Stimulated activated CD4-positive, alpha-beta T cell treated with anti-CD3 and anti-CD28 coated beads, Interleukin-12 subunit alpha, Interleukin-12 subunit beta, amount 100 ng/mL, for 24 hours (primary cell): ENCODE measurements around the gene CRIM1.

Experiments
- DNase-seq, 2 experiments: peaks; one replicate each; pipeline ENCODE4 v3.0.0-alpha.2; 2020; ENCODE audit warnings: low read depth in 2 of 2

The CRIM1 gene

GRCh38 chr2:36455011-36455410 is 99.4 kb downstream of the CRIM1 start:
- no peak for DNase-seq

DNA sequence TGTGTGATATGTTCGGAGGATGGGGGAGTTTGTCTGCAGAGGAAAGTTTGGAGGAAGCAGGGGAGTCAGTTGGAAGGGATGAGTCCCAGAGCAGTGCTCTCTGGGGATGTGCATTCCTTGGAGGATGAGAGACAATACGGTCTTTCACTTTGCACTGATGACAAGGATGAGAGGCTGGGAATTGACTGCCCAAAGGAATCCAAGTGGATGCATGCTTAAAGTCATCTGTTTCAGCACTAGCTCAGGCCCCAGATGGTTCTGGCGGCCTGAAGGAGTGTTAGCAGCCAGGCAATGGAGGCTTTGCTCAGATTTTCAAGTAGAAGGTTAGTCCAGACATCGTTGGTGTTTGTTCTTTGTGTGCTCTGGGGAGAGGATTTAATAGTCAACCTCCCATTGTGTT is 100.2 kb downstream of the CRIM1 start:
- no peak for DNase-seq

DNA sequence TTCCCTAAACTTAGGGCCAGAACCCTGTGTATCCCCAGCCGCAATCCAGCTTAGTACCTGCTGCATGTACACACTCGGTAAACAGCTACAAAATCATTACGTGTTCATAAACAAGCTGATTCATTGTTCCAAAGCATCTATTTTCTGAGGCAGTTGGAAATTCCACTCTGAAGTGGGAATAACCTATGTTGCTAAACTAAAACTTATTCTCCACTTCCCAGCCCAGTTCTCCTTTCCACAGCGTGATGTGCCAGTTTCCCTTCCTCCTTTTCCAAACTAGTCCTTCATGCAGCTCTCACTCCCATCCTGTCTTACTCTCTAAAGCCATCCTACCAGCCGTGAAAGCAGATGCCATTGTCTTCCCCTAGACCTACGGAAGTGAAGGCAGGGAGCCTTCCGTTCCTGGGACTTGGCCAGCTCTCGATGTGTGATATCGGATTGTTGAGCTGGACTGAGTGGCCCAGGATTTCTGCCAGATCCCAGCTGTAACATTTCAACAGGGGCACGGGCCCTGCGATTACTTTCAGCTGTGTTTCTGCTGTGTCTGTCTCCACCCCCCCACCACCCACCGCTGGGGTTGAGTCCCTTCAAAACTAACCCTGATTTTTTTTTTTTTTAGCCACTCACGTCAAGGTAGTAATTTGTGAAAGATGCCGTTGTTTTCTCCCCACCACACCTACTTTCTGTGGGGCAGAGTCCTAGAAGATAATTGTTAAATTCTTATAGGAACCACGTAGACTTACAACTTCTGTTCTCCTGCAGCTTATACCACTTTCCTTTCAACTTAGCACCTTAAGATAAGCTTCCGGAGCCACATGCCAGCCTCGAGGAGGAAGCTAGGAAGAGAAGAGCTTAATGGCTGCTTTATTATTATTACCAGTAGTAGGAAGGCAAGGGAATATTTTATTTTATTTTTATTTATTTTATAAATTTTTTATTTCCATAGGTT is 100.9 kb downstream of the CRIM1 start:
- no peak for DNase-seq

GRCh38 chr2:36458106-36458505 is 102.5 kb downstream of the CRIM1 start:
- DNase-seq: no peak

DNA sequence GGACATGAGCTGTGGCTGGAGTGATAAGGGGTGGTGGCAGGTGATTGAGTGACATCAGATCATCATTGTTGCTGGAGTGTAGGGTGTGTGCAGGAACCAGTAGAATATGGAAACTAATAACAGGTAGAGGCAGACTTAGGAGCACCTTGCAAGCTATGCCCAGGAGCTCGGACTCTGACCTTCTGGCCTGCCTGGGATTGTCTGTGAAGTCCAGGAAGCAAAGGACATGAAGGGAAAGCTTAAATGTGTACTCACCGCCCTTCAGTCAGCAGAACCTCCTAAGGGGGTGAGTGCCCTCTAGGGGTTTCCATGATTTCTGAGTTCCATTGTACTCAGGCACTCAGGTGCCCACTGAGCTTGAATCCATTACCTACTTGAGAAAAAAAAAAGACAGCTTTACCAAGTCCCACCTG is 104.2 kb downstream of the CRIM1 start:
- DNase-seq: no peak

DNA sequence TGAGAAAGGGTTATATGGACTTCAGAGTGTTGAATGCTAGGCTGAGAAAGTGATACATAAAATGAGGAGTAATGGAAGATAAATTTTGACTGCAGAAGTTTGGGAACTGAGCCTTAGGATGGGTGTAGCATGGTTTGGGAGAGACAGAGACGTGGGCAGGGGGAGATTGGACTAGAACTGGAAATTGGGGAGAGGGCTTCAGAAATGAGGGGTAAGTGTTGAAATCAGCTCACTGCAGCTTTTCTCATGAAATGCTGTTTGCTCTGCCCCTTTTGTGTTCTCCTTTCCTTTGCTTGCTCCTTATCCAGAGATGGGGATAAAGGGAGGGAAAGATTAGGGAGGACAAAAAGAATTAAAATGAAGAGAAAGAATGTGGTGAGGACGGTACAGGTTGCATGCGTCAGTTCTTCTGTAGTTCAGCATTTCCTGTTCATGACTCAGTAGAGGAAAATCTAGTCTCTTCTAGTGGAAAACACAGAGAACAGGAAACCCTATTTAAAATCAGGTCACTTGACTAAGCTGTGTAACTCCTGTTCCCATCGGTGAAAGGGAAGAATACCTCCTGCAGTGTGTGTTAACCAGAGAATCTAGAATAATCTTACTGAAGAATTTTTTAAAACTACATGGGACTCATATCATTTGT is 105.6 kb downstream of the CRIM1 start:
- no peak for DNase-seq

- no peak for DNase-seq
Observed at GRCh38 chr2:36462311-36462935, 106.8 kb downstream of the CRIM1 start.

DNA sequence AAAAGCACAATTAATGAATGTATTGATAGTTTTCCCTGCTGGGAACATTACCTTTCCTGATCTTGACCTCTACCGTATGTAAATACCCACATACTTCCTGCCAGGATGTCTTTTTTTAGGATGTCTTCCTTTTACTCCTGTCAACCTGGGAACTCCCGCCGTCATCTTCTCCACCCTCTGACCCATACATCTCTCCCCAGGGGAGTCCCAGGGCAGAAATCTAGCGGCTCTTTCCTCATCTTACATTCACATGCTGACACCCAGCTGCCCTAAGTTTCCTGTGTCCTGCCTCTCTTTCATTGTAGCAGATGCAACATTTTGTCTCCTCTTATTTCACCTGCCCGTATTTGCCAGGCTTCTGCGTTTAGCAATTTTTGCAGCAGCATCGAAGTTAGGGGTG is 107.8 kb downstream of the CRIM1 start:
- no peak for DNase-seq

- no peak for DNase-seq
Observed at GRCh38 chr2:36464006-36464721, 108.6 kb downstream of the CRIM1 start.

DNA sequence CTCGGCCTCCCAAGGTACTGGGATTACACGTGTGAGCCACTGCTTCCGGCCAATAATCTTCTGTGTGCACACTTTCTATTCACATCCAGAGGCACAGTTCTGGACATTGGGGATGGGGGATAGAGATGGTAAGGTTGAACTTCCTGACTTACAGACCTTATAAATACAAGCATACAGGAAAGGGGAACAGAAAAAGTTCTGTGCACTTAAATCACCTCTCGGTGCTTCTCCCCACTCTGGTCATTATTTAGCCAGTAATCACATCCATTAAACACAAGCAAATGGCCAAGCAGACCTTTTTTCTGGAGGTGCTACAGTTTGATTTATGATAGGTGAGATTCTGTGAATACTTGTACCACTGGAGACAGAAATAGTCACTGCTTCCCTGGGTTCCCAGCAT is 110.6 kb downstream of the CRIM1 start:
- DNase-seq: no peak

DNA sequence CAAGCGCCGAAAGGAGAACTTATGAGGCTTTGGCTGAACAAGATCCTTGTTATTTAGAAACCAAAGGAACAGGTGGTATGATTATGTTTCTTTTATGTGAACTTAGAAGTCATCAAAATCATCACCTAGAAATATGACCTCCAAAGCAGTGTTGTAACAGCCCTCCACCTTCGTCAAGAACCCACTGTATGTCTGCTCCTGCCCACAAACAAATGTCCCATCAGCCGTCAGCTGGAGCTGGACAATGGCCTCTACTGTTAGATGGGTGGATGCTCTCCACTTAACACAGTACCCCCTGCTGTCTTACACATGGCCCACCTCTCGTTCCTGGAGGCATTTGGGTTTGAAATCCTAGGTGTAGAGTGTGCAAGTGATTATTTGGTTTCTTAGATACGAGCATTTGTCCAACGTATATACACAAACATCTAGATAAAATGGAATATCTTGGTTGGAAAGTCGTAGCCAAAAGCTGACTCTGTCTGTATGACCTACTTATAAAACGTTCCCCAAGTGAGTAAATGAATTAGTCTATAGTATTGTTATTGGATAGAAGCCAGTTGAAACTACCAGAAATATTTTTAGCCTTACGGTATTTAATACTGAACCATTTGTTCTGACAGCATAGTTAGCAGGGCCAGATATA is 113.0 kb downstream of the CRIM1 start:
- DNase-seq: no peak

DNA sequence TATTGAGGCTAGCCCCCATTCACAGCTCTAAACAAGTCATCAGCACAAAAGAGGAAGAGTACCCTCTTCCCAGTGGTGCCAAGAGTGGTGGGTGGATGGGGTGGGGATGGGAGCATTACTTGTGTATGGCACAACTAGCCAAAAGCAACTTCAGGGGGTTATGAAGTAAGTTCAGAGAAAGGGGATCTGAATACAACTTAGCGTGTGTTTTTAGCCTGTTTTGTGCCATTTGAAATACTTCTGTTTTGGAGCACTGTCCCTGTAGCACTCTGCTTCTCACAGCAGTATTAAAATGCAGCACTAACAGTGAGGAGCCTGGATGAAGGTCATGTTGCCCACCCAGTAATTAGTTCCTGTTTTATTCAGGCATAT is 113.5 kb downstream of the CRIM1 start:
- DNase-seq: no peak

DNA sequence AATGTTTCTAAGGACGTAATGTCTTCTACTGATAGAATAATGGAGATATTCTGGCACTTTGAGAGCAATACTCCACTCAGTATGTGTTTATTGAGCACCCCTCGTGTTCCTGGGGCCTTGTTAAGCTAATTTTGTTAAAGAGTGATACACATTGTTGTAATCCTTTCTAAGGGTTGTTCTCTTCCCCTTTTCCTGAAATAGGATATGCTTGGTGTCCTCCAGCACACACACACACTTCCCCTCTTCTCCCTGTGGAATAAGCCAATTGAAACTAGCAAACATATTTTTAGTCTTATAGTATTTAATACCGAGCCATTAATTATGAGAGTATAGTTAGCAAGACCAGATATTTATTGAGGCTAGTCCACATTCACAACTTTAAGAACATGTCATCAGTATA is 114.1 kb downstream of the CRIM1 start:
- no peak for DNase-seq

- no peak for DNase-seq
Observed at GRCh38 chr2:36473230-36473629, 117.7 kb downstream of the CRIM1 start.

DNA sequence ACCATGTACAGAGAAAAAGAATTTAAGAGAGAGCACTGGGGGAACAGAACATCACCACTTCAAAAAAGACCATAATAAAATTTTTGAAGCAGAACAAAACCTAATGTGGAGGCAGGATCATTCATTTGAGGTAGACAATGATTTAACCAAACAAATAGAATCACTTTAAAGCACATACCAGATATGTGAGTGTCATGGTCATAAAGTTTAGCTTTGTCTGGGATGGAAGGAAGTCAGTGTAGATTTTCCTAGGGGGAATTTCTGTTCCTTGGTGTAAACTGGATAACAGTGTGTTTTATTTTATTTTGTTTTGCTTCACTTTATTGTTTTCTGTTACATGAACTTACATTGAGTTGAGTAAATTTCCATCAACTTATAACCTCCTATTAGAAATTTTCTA is 120.8 kb downstream of the CRIM1 start:
- no peak for DNase-seq

GRCh38 chr2:36477315-36477714 is 121.7 kb downstream of the CRIM1 start:
- no peak for DNase-seq

- DNase-seq: no peak
Observed at GRCh38 chr2:36477746-36478145, 122.2 kb downstream of the CRIM1 start.

DNA sequence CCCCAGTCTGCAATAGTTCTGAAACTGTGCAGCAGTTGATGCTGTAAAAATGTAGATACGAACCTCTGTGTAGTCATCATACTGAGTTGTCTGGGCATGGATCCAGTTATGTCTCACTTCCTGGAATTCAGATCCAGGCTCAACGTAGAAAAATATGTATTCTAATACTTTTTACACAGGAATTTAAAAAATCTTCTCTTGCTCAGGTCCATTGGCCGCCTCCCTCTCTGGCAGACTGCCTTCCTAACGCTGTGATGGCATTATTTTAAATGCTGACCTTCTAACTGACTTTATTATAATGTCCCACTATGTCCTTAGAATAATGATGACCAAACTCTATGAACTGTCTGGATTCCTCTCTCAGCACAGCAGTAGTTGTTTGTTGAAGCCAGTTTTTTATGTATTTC is 122.8 kb downstream of the CRIM1 start:
- DNase-seq: no peak

- DNase-seq: no peak
Observed at GRCh38 chr2:36478999-36479398, 123.4 kb downstream of the CRIM1 start.

- no peak for DNase-seq
Observed at GRCh38 chr2:36479406-36479805, 123.8 kb downstream of the CRIM1 start.

DNA sequence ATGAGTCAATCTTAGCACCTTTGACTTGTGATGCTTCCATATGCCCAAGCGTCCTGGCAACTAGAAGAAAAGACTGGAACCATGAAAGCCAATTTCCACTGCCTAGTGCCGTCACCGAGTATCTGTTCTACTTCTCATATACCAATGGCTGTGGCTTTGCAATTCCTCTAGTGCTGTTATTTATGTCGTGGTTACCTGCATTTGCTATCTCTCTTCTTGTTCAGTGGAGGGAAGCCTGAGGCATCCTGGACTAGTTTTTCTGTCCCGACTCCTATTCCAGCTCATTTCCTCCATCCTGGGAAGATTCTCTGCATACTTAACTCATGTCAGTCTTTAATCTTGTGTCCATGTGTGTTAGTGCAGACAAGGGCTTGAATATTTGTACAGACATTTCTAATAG is 124.5 kb downstream of the CRIM1 start:
- no peak for DNase-seq

- DNase-seq: no peak
Observed at GRCh38 chr2:36480636-36481035, 125.1 kb downstream of the CRIM1 start.
